ENCODE data around the gene ULK2. TPM values are rescaled to one million over a fixed set of nuclear protein-coding genes. Genes with fewer than 3 reads are reported as not detected.

The ULK2 gene
- polyA plus RNA-seq, 1 of the 3 experiments (the other 2 are of a cell fraction): 18.0 TPM

DNA sequence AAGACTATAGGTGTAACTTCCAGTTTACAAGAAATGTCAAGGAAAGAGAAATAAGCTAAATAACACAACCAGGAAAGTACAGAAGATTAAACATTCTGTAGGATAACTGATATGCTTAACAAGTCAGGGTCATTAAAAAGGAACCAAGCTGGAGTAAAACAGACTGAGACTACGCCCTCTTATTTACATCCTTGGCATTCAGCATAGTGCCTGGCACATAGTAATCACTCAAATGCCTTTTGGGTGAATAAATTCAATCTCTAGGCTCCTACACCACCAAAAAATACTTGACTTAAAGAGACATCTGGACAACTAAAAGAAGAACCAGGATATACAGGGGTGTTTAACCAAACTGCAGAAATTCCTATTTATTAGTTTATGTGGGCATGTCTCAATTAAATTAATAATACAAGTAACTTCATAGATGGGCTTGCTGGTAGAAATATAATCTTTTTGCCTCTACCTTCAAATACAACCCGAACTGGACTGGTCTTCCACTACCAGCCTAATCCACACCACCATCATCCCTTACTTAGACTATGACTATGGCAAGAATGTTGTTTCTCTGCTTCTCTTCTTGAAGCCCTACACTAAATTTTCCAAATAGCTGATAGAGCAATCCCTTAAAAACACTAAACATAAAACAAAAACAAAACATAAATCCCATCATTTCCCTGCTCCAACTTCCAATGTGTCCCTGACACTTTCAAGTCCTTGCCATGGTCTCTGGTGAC is 47.7 kb upstream of the ULK2 start (continued):
- TF ChIP-seq, protein P1, sequence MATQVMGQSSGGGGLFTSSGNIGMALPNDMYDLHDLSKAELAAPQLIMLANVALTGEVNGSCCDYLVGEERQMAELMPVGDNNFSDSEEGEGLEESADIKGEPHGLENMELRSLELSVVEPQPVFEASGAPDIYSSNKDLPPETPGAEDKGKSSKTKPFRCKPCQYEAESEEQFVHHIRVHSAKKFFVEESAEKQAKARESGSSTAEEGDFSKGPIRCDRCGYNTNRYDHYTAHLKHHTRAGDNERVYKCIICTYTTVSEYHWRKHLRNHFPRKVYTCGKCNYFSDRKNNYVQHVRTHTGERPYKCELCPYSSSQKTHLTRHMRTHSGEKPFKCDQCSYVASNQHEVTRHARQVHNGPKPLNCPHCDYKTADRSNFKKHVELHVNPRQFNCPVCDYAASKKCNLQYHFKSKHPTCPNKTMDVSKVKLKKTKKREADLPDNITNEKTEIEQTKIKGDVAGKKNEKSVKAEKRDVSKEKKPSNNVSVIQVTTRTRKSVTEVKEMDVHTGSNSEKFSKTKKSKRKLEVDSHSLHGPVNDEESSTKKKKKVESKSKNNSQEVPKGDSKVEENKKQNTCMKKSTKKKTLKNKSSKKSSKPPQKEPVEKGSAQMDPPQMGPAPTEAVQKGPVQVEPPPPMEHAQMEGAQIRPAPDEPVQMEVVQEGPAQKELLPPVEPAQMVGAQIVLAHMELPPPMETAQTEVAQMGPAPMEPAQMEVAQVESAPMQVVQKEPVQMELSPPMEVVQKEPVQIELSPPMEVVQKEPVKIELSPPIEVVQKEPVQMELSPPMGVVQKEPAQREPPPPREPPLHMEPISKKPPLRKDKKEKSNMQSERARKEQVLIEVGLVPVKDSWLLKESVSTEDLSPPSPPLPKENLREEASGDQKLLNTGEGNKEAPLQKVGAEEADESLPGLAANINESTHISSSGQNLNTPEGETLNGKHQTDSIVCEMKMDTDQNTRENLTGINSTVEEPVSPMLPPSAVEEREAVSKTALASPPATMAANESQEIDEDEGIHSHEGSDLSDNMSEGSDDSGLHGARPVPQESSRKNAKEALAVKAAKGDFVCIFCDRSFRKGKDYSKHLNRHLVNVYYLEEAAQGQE (IDR thresholded peaks at IDR 0.05; ENCODE audit: low read depth, low read length): no peak

DNA sequence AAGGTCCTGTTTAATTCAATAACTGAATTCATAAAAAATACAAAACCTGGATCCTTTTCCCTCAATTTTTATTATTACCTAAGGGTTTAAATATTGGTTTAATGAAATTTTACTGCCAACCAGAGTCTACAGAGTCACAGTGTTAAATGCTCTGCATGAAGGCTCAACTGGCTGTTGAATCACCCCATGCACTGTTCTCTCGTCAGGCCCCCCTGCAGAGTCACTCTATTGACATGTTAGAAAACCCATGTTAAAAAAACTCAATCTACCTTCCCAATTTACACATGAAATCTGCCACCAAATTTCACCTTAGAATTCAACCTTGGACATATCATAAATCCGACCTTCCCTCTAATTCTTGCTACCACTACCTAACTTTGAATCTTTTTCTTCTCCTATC is 43.3 kb upstream of the ULK2 start:
- Histone ChIP-seq H3F3A (replicated peaks; ENCODE audit: insufficient read depth) (peaks cover 7% of the 10 kb centered on the region), H3K4me1 (ENCODE audit: control insufficient read depth in 1 of 2, insufficient read depth in 2 of 2, low read depth in 1 of 2, low read length in 1 of 2) (no peaks in the 10 kb centered on the region; a peak in 1 of 4 replicates), H2AFZ (ENCODE audit: low read depth) (no peak overlapping the region), H4K20me1 (ENCODE audit: insufficient read depth) (no peaks in the 10 kb centered on the region), H3K79me2 (ENCODE audit: insufficient read depth) (no peaks in the 10 kb centered on the region), H3K27ac (ENCODE audit: low read depth in 2 of 2, low read length in 1 of 2) (no peak overlapping the region), H3K4me3 (ENCODE audit: low read depth in 2 of 2, low read length in 1 of 2) (no peak overlapping the region), H3K27me3 (ENCODE audit: insufficient read depth) (no peaks in the 10 kb centered on the region), H3K9ac (no peak overlapping the region), H3K9me2 (no peaks in the 10 kb centered on the region), H3K9me3 (no peaks in the 10 kb centered on the region), H3K4me2 (no peak overlapping the region), H3K36me3 (replicated peaks in 1 of 2; ENCODE audit: control insufficient read depth in 1 of 2, insufficient read depth in 2 of 2, low read length in 1 of 2) (peaks cover 38 to 62% of the 10 kb centered on the region in 2 experiments)
- 94% methylated on average over 2 of the region's 2 CpGs for WGBS (ENCODE audit: low lambda C conversion rate)
- no peak for DNase-seq
- CTCF ChIA-PET: interaction anchor here (0.7 to 1.1 kb wide), 2 partner anchors 11 to 23 kb away, joined by 3 to 4 read pairs; no protein-coding TSS in a partner anchor
- POLR2A ChIA-PET: no interaction called here
- TF ChIP-seq SIN3A (IDR thresholded peaks at IDR 0.05; ENCODE audit: borderline replicate concordance, low read depth, low read length) (no peak), FOXJ3 (CRISPR knock-in tag; IDR thresholded peaks at IDR 0.05) (no peak), JUND (IDR thresholded peaks at IDR 0.05) (no peak), RAD21 (IDR thresholded peaks at IDR 0.05; ENCODE audit: low read length) (no peak), CHD2 (IDR thresholded peaks at IDR 0.05; ENCODE audit: low read length, partially characterized antibody) (no peak), YY1 (IDR thresholded peaks at IDR 0.05; ENCODE audit: low read depth) (no peak)

DNA sequence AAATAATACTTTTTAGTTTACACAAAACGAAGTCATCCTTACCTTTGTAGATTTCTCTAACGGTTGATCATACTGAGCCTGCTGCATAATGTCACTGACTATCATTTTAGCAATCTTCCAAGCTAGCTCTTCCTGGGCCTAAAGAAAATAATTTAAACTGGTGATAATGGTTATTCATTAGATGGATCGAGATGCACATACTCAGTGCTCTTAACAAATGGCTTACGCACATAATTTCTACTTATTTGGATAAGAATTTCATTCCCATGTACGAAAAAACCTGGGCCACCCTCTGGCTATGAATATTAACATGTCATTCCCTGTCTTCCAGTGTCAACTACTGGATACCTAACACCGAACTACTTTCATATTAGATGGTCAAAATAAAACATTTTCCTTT is 41.4 kb upstream of the ULK2 start:
- H3K9me3 ChIP-seq: no peaks in the 10 kb centered on the region
- H2AFZ ChIP-seq (ENCODE audit: low read depth): no peak overlapping the region
- peaks cover under 1% of the 10 kb centered on the region; the same call in 1 of the 2 replicates for H4K20me1 ChIP-seq (ENCODE audit: insufficient read depth)
- H3K27ac ChIP-seq (ENCODE audit: low read depth in 2 of 2, low read length in 1 of 2): no peak overlapping the region
- ChIA-PET POLR2A (no interaction called here), CTCF (no interaction called here)
- H3K4me2 ChIP-seq: no peak overlapping the region
- H3K4me1 ChIP-seq (ENCODE audit: control insufficient read depth in 1 of 2, insufficient read depth in 2 of 2, low read depth in 1 of 2, low read length in 1 of 2): peaks cover 0 to 2% of the 10 kb centered on the region in 2 experiments; a peak in 2 of 4 replicates
- H3F3A ChIP-seq (replicated peaks; ENCODE audit: insufficient read depth): peaks cover 21% of the 10 kb centered on the region
- H3K27me3 ChIP-seq (ENCODE audit: insufficient read depth): no peaks in the 10 kb centered on the region
- no peak for DNase-seq
- no peak overlapping the region for H3K9ac ChIP-seq
- 84% methylated on average over 6 of the region's 6 CpGs for WGBS (ENCODE audit: low lambda C conversion rate)
- H3K4me3 ChIP-seq (ENCODE audit: low read depth in 2 of 2, low read length in 1 of 2): no peak overlapping the region
- TF ChIP-seq GABPA (IDR thresholded peaks at IDR 0.05; ENCODE audit: low read depth): no peak
- no peak for TF ChIP-seq FOXM1 (IDR thresholded peaks at IDR 0.05; ENCODE audit: low read depth)
- no peak for TF ChIP-seq NRF1 (IDR thresholded peaks at IDR 0.05; ENCODE audit: low read depth, low read length)
- no peak for TF ChIP-seq SMC3 (IDR thresholded peaks at IDR 0.05; ENCODE audit: low read depth, low read length)
- no peak for TF ChIP-seq EP300 (IDR thresholded peaks at IDR 0.05; ENCODE audit: borderline replicate concordance in 1 of 2, low read depth in 1 of 2, low read length in 1 of 2)
- TF ChIP-seq SIN3A (IDR thresholded peaks at IDR 0.05; ENCODE audit: borderline replicate concordance, low read depth, low read length): no peak
- TF ChIP-seq CHD2 (IDR thresholded peaks at IDR 0.05; ENCODE audit: low read length, partially characterized antibody): no peak
- TF ChIP-seq, protein P1 (IDR thresholded peaks at IDR 0.05; ENCODE audit: low read depth, low read length): no peak
- peaks cover 47 to 63% of the 10 kb centered on the region in 2 experiments for H3K36me3 ChIP-seq (replicated peaks in 1 of 2; ENCODE audit: control insufficient read depth in 1 of 2, insufficient read depth in 2 of 2, low read length in 1 of 2)
- H3K79me2 ChIP-seq (ENCODE audit: insufficient read depth): no peaks in the 10 kb centered on the region
- H3K9me2 ChIP-seq: no peaks in the 10 kb centered on the region

All from SK-N-SH (cell line).